ENCODE data around the gene GALNT9. TPM values are rescaled to one million over a fixed set of nuclear protein-coding genes. Genes with fewer than 3 reads are reported as not detected.

The GALNT9 gene
- total and polyA plus RNA-seq, 2 donors (not counting 1 experiment from before 2014, with no cell fraction given), result 0.71 to 2.4 TPM

GRCh38 chr12:132171968-132172521 is 157.3 kb downstream of the GALNT9 start:
- Histone ChIP-seq H4K20me1 (ENCODE audit: control insufficient read depth, insufficient read depth, low read length, poor library complexity, severe bottlenecking) (no peaks in the 10 kb centered on the region), H3K36me3 (replicated peaks in 1 of 2; ENCODE audit: control extremely low read depth in 1 of 2, control insufficient read depth in 1 of 2, extremely low read depth in 1 of 2, insufficient read depth in 2 of 2, low read length in 1 of 2) (no peaks in the 10 kb centered on the region), H3K9me3 (ENCODE audit: control extremely low read depth in 1 of 3, control insufficient read depth in 2 of 3, insufficient read depth in 1 of 3, low read length in 2 of 3) (no peaks in the 10 kb centered on the region), H3K27ac (ENCODE audit: low read length in 2 of 2) (no peak overlapping the region), H3K27me3 (replicated peaks in 1 of 4; ENCODE audit: control extremely low read depth in 1 of 4, control insufficient read depth in 3 of 4, insufficient read depth in 4 of 4, low read length in 3 of 4) (peaks cover 0 to 43% (median 5%) of the 10 kb centered on the region in 4 experiments), H3K9ac (ENCODE audit: low read length) (no peak overlapping the region), H3K4me2 (replicated peaks; ENCODE audit: low read depth, low read length, poor library complexity, severe bottlenecking) (no peak overlapping the region), H2AFZ (ENCODE audit: insufficient read depth, low read depth, low read length, poor library complexity, severe bottlenecking) (no peak overlapping the region), H3K79me2 (ENCODE audit: control insufficient read depth, insufficient read depth, low read length) (no peaks in the 10 kb centered on the region), H3K4me1 (ENCODE audit: control insufficient read depth in 2 of 2, insufficient read depth in 2 of 2, low read length in 2 of 2) (peaks cover 8 to 9% of the 10 kb centered on the region in 2 donors), H3K4me3 (ENCODE audit: control extremely low read depth in 1 of 5, extremely low read depth in 1 of 5, insufficient read depth in 1 of 5, low read depth in 2 of 5, low read length in 4 of 5) (no peak overlapping the region)
- POLR2A ChIA-PET, result no interaction called here
- CTCF ChIA-PET, result interaction anchor here (0.6 kb wide), 1 partner anchor 519 kb away, joined by 3 read pairs; no protein-coding TSS in a partner anchor
- ATAC-seq (ENCODE audit: low read depth), result no peak
- TF ChIP-seq EZH2 (IDR thresholded peaks at IDR 0.05; ENCODE audit: borderline replicate concordance, insufficient read depth, low read depth, low read length, poor library complexity, severe bottlenecking), result no peak
- TF ChIP-seq CTCF (IDR thresholded peaks at IDR 0.05), result no peak
- no peak for DNase-seq
- Mint-ChIP-seq H3K4me1 (peaks cover 12% of the 10 kb centered on the region), H3K27ac (no peak overlapping the region), H3K4me3 (no peak overlapping the region), H3K27me3 (peaks cover 23% of the 10 kb centered on the region), H3K9me3 (ENCODE audit: insufficient read depth) (no peaks in the 10 kb centered on the region)
- intact Hi-C loops (cut with micrococcal nuclease), result no loop called here
- WGBS (ENCODE audit: insufficient coverage), result 86% methylated on average over 14 of the region's 28 CpGs

DNA sequence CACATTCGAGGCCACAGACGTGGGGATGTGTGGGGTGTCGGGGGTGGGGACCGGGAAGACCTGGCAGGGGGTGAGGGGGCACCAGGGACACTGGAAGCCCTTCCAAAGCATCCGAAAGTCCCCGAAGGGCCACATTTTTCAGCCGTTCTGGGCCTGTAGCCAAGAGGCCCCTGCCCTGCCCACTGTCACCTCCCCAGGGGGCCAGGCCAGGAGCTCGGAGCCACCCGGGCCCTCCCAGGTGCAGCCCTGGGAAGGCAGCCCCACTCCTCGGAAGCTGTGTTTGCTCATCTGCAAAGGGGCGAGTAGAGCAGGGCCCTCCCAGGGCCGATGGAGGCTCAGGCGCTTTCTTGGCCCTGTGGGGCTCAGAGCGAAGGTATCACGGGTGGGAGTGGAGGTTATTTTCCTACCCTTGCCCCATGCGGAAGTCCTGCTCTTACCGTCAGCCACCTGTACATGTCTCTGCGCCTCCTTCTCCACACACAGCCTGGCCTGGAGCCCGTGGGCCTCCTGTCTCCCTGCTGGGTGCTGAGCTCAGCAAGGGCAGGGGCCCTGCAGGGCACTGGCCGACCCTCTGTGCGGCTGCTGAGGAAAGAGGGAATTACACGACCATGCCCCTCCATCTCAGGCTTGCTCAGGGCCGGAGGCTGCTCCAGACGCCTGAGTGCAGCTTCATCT is 158.0 kb downstream of the GALNT9 start:
- Histone ChIP-seq H3K9me3 (ENCODE audit: control extremely low read depth in 1 of 3, control insufficient read depth in 2 of 3, insufficient read depth in 1 of 3, low read length in 2 of 3) (no peaks in the 10 kb centered on the region), H3K36me3 (replicated peaks in 1 of 2; ENCODE audit: control extremely low read depth in 1 of 2, control insufficient read depth in 1 of 2, extremely low read depth in 1 of 2, insufficient read depth in 2 of 2, low read length in 1 of 2) (no peaks in the 10 kb centered on the region), H3K79me2 (ENCODE audit: control insufficient read depth, insufficient read depth, low read length) (no peaks in the 10 kb centered on the region), H3K9ac (ENCODE audit: low read length) (no peak overlapping the region), H2AFZ (ENCODE audit: insufficient read depth, low read depth, low read length, poor library complexity, severe bottlenecking) (no peak overlapping the region), H4K20me1 (ENCODE audit: control insufficient read depth, insufficient read depth, low read length, poor library complexity, severe bottlenecking) (no peaks in the 10 kb centered on the region), H3K4me1 (ENCODE audit: control insufficient read depth in 2 of 2, insufficient read depth in 2 of 2, low read length in 2 of 2) (peaks cover 8 to 9% of the 10 kb centered on the region in 2 donors), H3K27me3 (replicated peaks in 1 of 4; ENCODE audit: control extremely low read depth in 1 of 4, control insufficient read depth in 3 of 4, insufficient read depth in 4 of 4, low read length in 3 of 4) (peaks cover 0 to 41% (median 5%) of the 10 kb centered on the region in 4 experiments), H3K4me2 (replicated peaks; ENCODE audit: low read depth, low read length, poor library complexity, severe bottlenecking) (no peak overlapping the region), H3K4me3 (ENCODE audit: control extremely low read depth in 1 of 5, extremely low read depth in 1 of 5, insufficient read depth in 1 of 5, low read depth in 2 of 5, low read length in 4 of 5) (no peak overlapping the region), H3K27ac (ENCODE audit: low read length in 2 of 2) (no peak overlapping the region)
- Mint-ChIP-seq H3K4me3 (no peak overlapping the region), H3K4me1 (peaks cover 12% of the 10 kb centered on the region), H3K27me3 (peaks cover 20% of the 10 kb centered on the region), H3K9me3 (ENCODE audit: insufficient read depth) (no peaks in the 10 kb centered on the region), H3K27ac (no peak overlapping the region)
- no peak for ATAC-seq (ENCODE audit: low read depth)
- WGBS (ENCODE audit: insufficient coverage), result 80% methylated on average over 20 of the region's 24 CpGs
- ChIA-PET CTCF (interaction anchor here (0.6 kb wide), 1 partner anchor 520 kb away, joined by 3 read pairs; no protein-coding TSS in a partner anchor), POLR2A (no interaction called here)
- intact Hi-C loops (cut with micrococcal nuclease), result no loop called here
- DNase-seq, result no peak
- TF ChIP-seq CTCF (IDR thresholded peaks at IDR 0.05), result no peak
- TF ChIP-seq EZH2 (IDR thresholded peaks at IDR 0.05; ENCODE audit: borderline replicate concordance, insufficient read depth, low read depth, low read length, poor library complexity, severe bottlenecking), result no peak

Measured in B cell (primary cell).